Umbilical cord (tissue), 2 donors: ENCODE data around the gene TAGLN. TPM values are rescaled to one million over a fixed set of nuclear protein-coding genes. Genes with fewer than 3 reads are reported as not detected.
"Not testable (repeated sequence)": the region's sequence is repeated elsewhere in the genome, so short reads cannot be mapped to it uniquely, and the experiment has no call there.

Source experiments
- DNase-seq: peaks from one replicate; pipeline ENCODE4 v3.0.0-alpha.2; 2015; ENCODE audit warnings: low spot score
- total RNA-seq: library from RNA; depleted of rRNA; stranded (reverse); fragments of >200 nt; gene quantifications from one replicate; pipeline ENCODE4 v1.2.3, GENCODE V29; 2014; ENCODE audit warnings: low replicate concordance; ENCODE audit not compliant: insufficient read depth

TAGLN gene
- total RNA-seq, 1 donor from 2014 or later, result 5,845 TPM

GRCh38 chr11:117180661-117181585, 18.2 kb upstream of the TAGLN start:
- DNase-seq, result peak; percentile 49

GRCh38 chr11:117181586-117182550, 17.3 kb upstream of the TAGLN start:
- no peak for DNase-seq

- no peak for DNase-seq
These were observed 16.6 kb upstream of the TAGLN start for GRCh38 chr11:117182551-117182935.

GRCh38 chr11:117183178-117183577, 16.0 kb upstream of the TAGLN start:
- not testable (repeated sequence) for DNase-seq

- DNase-seq, result no peak
These were observed 15.3 kb upstream of the TAGLN start for GRCh38 chr11:117183724-117184349.

- no peak for DNase-seq
These were observed 13.3 kb upstream of the TAGLN start for GRCh38 chr11:117185736-117186430.

GRCh38 chr11:117186431-117186761, 12.8 kb upstream of the TAGLN start:
- no peak for DNase-seq

- no peak for DNase-seq
These were observed 12.2 kb upstream of the TAGLN start for GRCh38 chr11:117187007-117187406.

GRCh38 chr11:117187428-117187798, 11.8 kb upstream of the TAGLN start:
- no peak for DNase-seq

- DNase-seq, result no peak
These were observed 11.2 kb upstream of the TAGLN start for GRCh38 chr11:117187799-117188481.

GRCh38 chr11:117188620-117189081, 10.5 kb upstream of the TAGLN start:
- DNase-seq, result no peak

GRCh38 chr11:117189191-117189940, 9.8 kb upstream of the TAGLN start:
- no peak for DNase-seq

- no peak for DNase-seq
These were observed 9.1 kb upstream of the TAGLN start for GRCh38 chr11:117189941-117190544.

GRCh38 chr11:117191680-117192400, 7.3 kb upstream of the TAGLN start:
- no peak for DNase-seq

- no peak for DNase-seq
These were observed 6.7 kb upstream of the TAGLN start for GRCh38 chr11:117192401-117192875.

- DNase-seq, result no peak
These were observed 5.8 kb upstream of the TAGLN start for GRCh38 chr11:117193130-117194020.

- no peak for DNase-seq
These were observed 4.9 kb upstream of the TAGLN start for GRCh38 chr11:117194267-117194666.

GRCh38 chr11:117195258-117195657, 3.9 kb upstream of the TAGLN start:
- DNase-seq, result no peak
